HFF-Myc (cell line): ENCODE results near the gene RYR2.

ENCODE experiments used
- DNase-seq: peaks from one replicate; pipeline ENCODE4 v3.0.0-alpha.2; 2011; ENCODE audit warnings: low read depth; ENCODE audit errors: extremely low read depth
- H3K4me3 ChIP-seq: replicated peaks from 2 replicates; pipeline ENCODE4 v1.5.1; 2011; ENCODE audit warnings: low read depth, mild to moderate bottlenecking, control low read depth, low read length
- CTCF ChIP-seq: IDR thresholded peaks from 2 replicates; pipeline ENCODE4 v1.5.1; 2012; ENCODE audit warnings: mild to moderate bottlenecking, low read depth, low read length, control low read depth; ENCODE audit errors: missing control alignments

Gene RYR2

DNA sequence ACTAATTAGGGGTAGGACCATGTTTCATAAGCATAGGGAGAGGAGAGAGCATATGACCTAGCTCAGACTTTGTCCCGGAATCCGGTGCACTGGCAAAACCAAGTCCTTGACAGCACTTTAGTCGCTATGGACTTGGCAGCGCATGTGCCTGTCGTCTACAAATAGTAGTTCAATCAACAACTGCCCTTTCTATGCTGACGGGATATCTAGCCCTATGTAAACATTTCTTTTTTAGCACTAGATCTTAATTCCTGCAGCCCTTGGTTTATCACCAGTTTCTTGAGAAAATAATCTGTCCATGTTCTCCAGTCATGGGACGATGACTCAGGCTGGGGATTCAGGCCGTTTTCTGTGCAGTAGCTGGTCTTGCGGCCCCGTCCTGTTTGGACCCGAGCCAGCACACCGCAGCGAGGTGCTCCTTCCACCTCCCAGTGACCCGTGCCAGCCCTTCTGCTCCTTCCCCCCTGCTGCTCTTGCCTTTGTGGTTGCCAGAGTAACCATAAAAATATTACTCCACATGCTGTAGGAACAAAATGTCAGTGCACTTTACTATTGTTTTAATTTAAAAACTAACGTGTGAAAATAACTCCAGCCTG, 29.1 kb upstream of the RYR2 start:
- no peak for TF ChIP-seq CTCF
- no peak for DNase-seq
- H3K4me3 ChIP-seq: no peak overlapping the region

DNA sequence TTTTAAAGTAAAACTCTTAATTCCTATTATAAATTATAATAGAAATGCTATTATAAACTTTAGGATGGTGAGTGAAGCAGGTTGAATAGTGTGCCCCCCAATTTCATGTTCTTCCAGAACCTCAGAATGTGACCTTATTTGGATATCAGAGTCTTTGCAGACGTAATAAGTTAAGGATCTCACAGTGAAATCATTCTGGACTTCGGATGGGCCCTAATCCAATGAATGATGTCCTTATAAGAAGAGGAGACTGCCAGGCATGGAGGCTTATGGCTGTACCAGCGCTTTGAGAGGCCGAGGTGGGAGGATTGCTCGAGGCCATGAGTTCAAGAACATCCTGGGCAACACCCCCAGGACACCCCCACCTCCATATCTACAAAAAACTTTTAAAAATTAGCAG, 28.4 kb upstream of the RYR2 start:
- TF ChIP-seq CTCF: no peak
- no peak overlapping the region for H3K4me3 ChIP-seq
- no peak for DNase-seq

GRCh38 chr1:237016626-237017025, 25.4 kb upstream of the RYR2 start:
- TF ChIP-seq CTCF: no peak
- no peak for DNase-seq
- H3K4me3 ChIP-seq: no peak overlapping the region

DNA sequence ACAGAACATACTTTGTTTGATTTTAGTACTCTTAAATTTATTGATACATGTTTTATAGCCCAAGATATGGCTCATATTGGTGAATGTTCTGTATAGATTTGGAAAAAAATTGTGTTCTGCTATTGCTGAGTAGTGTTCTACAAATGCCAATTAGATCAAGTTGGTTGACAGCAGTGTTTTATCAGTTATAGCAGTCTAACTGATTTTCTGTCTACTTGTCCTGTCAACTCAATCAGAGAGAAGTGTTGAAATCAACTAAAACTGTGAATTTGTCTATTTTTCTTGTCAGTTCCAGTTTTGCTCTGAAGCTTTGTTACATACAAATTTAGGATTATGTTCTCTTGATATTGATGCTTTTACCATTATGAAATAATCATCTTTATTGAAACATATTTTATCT, 23.1 kb upstream of the RYR2 start:
- DNase-seq: no peak
- TF ChIP-seq CTCF: no peak
- no peak overlapping the region for H3K4me3 ChIP-seq

GRCh38 chr1:237025358-237026074, 16.5 kb upstream of the RYR2 start:
- no peak overlapping the region for H3K4me3 ChIP-seq
- no peak for DNase-seq
- no peak for TF ChIP-seq CTCF

DNA sequence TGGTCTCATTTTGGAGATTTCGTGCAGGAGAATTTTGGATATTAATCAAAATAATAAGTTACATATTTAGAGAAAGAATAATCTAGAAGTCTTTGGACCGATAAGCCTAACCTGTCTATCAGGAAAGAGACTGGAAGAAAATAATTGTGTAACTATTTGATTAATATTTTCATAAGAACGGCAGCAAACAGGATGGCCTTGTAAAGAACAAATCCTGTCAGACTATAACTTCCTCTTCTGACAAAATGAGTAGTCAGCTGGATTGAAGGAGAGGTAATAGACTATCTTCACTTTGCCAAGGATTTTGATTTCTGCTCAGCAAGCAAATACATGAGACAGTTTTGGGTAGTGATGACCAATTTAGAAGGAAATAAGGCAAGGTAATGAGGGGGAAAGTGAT, 12.7 kb upstream of the RYR2 start:
- no peak for DNase-seq

More for the DNA sequence above, 12.7 kb upstream of the RYR2 start:
- no peak for TF ChIP-seq CTCF
- no peak overlapping the region for H3K4me3 ChIP-seq
